ENCODE measurements around the gene AAK1. TPM values are rescaled to one million over a fixed set of nuclear protein-coding genes. Genes with fewer than 3 reads are reported as not detected.
A peak's percentile ranks its signal among the peaks of the same experiment; 100 is the strongest.
"Not testable (repeated sequence)": the region's sequence is repeated elsewhere in the genome, so short reads cannot be mapped to it uniquely, and the experiment has no call there.

Gene AAK1
- total and polyA plus RNA-seq, 4 experiments from 2014 or later: 27.6 to 225 (median 175) TPM

- H3K27me3 ChIP-seq (ENCODE audit: insufficient read depth, low read length); H3K9me3 ChIP-seq (ENCODE audit: control insufficient read depth in 1 of 2, low read length in 2 of 2); H3K9me3 Mint-ChIP-seq; H3K27ac ChIP-seq (ENCODE audit: low read depth, low read length); H3K27ac Mint-ChIP-seq; DNase-seq; H3K36me3 ChIP-seq (ENCODE audit: insufficient read depth, low read length); intact Hi-C loops (cut with micrococcal nuclease); H3K4me1 ChIP-seq (ENCODE audit: insufficient read depth, low read length); H3K36me3 Mint-ChIP-seq; H3K27me3 Mint-ChIP-seq; H3K4me3 ChIP-seq (ENCODE audit: low read length in 2 of 2); H3K4me3 Mint-ChIP-seq: not testable (repeated sequence)
- ChIA-PET POLR2A (ENCODE audit: partially characterized antibody) (interaction anchor here (0.6 to 1.4 kb wide), 2 partner anchors 18 to 21 kb away, joined by 3 to 4 read pairs; no protein-coding TSS in a partner anchor), CTCF (ENCODE audit: partially characterized antibody) (interaction anchor here (0.7 to 1.1 kb wide), 2 partner anchors 25 to 463 kb away, joined by 3 read pairs; no protein-coding TSS in a partner anchor)
- H3K4me1 Mint-ChIP-seq: peaks cover 12 to 20% (median 16%) of the 10 kb centered on the region in 4 donors
Observed at GRCh38 chr2:69662547-69662946, 19.0 kb upstream of the AAK1 start.

DNA sequence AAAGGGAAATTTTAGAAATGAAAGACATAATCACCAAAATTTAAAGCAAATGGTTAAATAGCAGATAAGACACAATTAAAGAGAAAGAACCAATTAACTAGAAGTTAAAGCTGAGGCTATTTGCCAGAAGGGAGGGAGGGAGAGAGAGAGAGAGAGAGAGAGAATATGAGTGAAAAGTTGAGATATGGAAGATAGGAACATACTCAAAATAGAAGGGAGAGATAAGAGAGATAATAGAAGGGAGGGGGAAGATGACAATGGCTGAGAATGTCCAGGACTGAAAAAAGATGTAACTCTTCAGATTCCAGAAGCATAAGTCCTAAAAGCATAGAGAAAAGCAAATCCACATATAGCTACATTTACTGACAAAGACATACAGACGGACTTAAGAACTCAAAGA lies 17.1 kb upstream of the AAK1 start:
- no peak overlapping the region for H3K4me3 ChIP-seq (ENCODE audit: low read length in 2 of 2)
- no peaks in the 10 kb centered on the region for H3K4me1 ChIP-seq (ENCODE audit: insufficient read depth, low read length)
- H3K27me3 Mint-ChIP-seq: no peaks in the 10 kb centered on the region
- H3K4me1 Mint-ChIP-seq: peaks cover 8 to 16% (median 11%) of the 10 kb centered on the region in 4 donors
- peak overlapping the region in 2 of 7 donors; percentile 1 to 25 for H3K27ac Mint-ChIP-seq
- H3K4me3 Mint-ChIP-seq: no peak overlapping the region
- H3K36me3 ChIP-seq (ENCODE audit: insufficient read depth, low read length): no peaks in the 10 kb centered on the region
- H3K27me3 ChIP-seq (ENCODE audit: insufficient read depth, low read length): no peaks in the 10 kb centered on the region
- POLR2A ChIA-PET (ENCODE audit: partially characterized antibody): interaction anchor here (1.6 kb wide), 1 partner anchor 17 kb away, joined by 5 read pairs; the partner anchor contains the start of gene AAK1
- no peak overlapping the region for H3K27ac ChIP-seq (ENCODE audit: low read depth, low read length)
- intact Hi-C loops (cut with micrococcal nuclease): no loop called here
- CTCF ChIA-PET (ENCODE audit: partially characterized antibody): interaction anchor here (0.9 to 1.9 kb wide), 4 partner anchors 12 to 95 kb away, joined by 3 to 9 read pairs (median 4); no protein-coding TSS in a partner anchor
- no peaks in the 10 kb centered on the region for H3K9me3 ChIP-seq (ENCODE audit: control insufficient read depth in 1 of 2, low read length in 2 of 2)
- DNase-seq: no peak
- no peaks in the 10 kb centered on the region for H3K36me3 Mint-ChIP-seq
- H3K9me3 Mint-ChIP-seq: peaks cover 0 to 8% (median 6%) of the 10 kb centered on the region in 8 donors

DNA sequence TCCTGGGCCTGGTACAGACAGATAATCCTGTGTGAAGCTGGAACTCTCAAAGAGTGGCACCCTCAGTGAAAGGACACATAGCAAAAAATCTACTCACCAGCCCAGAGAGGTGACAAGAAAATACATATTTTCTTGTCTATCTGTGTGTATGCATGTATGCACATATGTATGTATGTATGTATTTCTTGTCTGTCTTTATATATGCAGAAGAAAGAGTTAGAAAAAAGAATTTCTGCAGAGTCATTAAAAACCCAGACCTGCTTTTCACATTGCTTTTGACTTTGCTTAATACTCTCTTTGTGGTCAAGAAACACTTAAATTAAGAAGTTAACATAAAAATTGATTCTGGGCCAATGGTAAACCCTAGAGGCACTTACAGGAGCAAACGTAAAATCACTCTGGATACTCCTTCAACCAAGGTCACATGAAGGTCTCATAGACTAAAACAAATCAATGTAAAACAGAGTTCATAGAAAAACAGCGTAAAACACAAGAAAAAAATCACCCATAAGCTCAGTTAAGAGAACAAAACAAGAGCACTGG lies 16.5 kb upstream of the AAK1 start:
- H3K27ac Mint-ChIP-seq: peak overlapping the region in 1 of 7 donors; percentile 1

DNA sequence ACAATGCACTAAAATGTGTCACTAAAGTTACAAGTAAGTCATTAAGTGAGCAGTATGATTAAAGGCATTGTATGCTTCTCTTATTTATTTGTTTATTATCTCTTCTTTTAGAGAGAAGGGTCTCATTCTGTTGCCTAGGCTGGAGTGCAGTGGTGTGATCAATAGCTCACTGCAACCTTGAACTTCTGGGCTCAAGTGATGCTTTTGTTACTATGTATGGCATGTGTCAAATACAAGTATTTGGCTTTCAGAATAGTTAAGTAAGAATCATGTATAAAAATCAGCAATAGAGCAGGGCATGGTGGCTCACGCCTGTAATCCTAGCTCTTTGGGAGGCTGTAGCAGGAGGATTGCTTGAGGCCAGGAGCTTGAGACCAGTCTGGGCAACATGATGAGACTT lies 15.8 kb upstream of the AAK1 start:
- intact Hi-C loops (cut with micrococcal nuclease): no loop called here
- ChIA-PET CTCF (ENCODE audit: partially characterized antibody) (interaction anchor here (1.0 to 1.4 kb wide), 2 partner anchors 14 to 28 kb away, joined by 3 to 4 read pairs; no protein-coding TSS in a partner anchor), POLR2A (ENCODE audit: partially characterized antibody) (interaction anchor here (1.3 to 1.6 kb wide), 3 partner anchors 9 to 32 kb away, joined by 3 to 5 read pairs (median 3); partner anchors contain the start of gene AAK1)
- Mint-ChIP-seq H3K27me3 (no peaks in the 10 kb centered on the region), H3K27ac (peak overlapping the region in 3 of 7 donors; percentile 1 to 28 (median 5)), H3K4me1 (peaks cover 8 to 29% (median 12%) of the 10 kb centered on the region in 4 donors), H3K9me3 (peaks cover 0 to 8% (median 6%) of the 10 kb centered on the region in 8 donors), H3K36me3 (no peaks in the 10 kb centered on the region), H3K4me3 (no peak overlapping the region)
- H3K27me3 ChIP-seq (ENCODE audit: insufficient read depth, low read length): no peaks in the 10 kb centered on the region
- no peak overlapping the region for H3K27ac ChIP-seq (ENCODE audit: low read depth, low read length)
- no peaks in the 10 kb centered on the region for H3K9me3 ChIP-seq (ENCODE audit: control insufficient read depth in 1 of 2, low read length in 2 of 2)
- no peak overlapping the region for H3K4me3 ChIP-seq (ENCODE audit: low read length in 2 of 2)
- no peak for DNase-seq
- H3K4me1 ChIP-seq (ENCODE audit: insufficient read depth, low read length): no peaks in the 10 kb centered on the region
- H3K36me3 ChIP-seq (ENCODE audit: insufficient read depth, low read length): no peaks in the 10 kb centered on the region

More for the DNA sequence above, 16.5 kb upstream of the AAK1 start:
- H3K36me3 Mint-ChIP-seq: no peaks in the 10 kb centered on the region
- H3K4me3 Mint-ChIP-seq: no peak overlapping the region
- no peaks in the 10 kb centered on the region for H3K27me3 Mint-ChIP-seq
- Histone ChIP-seq H3K27me3 (ENCODE audit: insufficient read depth, low read length) (no peaks in the 10 kb centered on the region), H3K4me1 (ENCODE audit: insufficient read depth, low read length) (no peaks in the 10 kb centered on the region), H3K36me3 (ENCODE audit: insufficient read depth, low read length) (no peaks in the 10 kb centered on the region), H3K9me3 (ENCODE audit: control insufficient read depth in 1 of 2, low read length in 2 of 2) (no peaks in the 10 kb centered on the region), H3K4me3 (ENCODE audit: low read length in 2 of 2) (no peak overlapping the region), H3K27ac (ENCODE audit: low read depth, low read length) (no peak overlapping the region)
- CTCF ChIA-PET (ENCODE audit: partially characterized antibody): interaction anchor here (1.4 to 1.9 kb wide), 2 partner anchors 28 to 94 kb away, joined by 3 to 9 read pairs; no protein-coding TSS in a partner anchor
- intact Hi-C loops (cut with micrococcal nuclease): no loop called here
- H3K4me1 Mint-ChIP-seq: peaks cover 8 to 23% (median 12%) of the 10 kb centered on the region in 4 donors
- DNase-seq: no peak
- H3K9me3 Mint-ChIP-seq: peaks cover 0 to 8% (median 6%) of the 10 kb centered on the region in 8 donors
- POLR2A ChIA-PET (ENCODE audit: partially characterized antibody): interaction anchor here (1.3 to 1.6 kb wide), 3 partner anchors 9 to 31 kb away, joined by 3 to 5 read pairs (median 3); partner anchors contain the start of gene AAK1

- peaks cover 56% of the 10 kb centered on the region for H3K4me1 ChIP-seq (ENCODE audit: insufficient read depth, low read length)
- no peaks in the 10 kb centered on the region for H3K27me3 ChIP-seq (ENCODE audit: insufficient read depth, low read length)
- Mint-ChIP-seq H3K9me3 (peaks cover 0 to 4% (median 0%) of the 10 kb centered on the region in 8 donors), H3K4me1 (peaks cover 22 to 70% (median 45%) of the 10 kb centered on the region in 4 donors), H3K27ac (peak overlapping the region in 5 of 7 donors; percentile 26 to 84 (median 60)), H3K36me3 (peaks cover 0 to 2% of the 10 kb centered on the region in 2 donors), H3K4me3 (peak overlapping the region in 5 of 8 donors; percentile 35 to 80 (median 52)), H3K27me3 (no peaks in the 10 kb centered on the region)
- H3K27ac ChIP-seq (ENCODE audit: low read depth, low read length): no peak overlapping the region
- H3K36me3 ChIP-seq (ENCODE audit: insufficient read depth, low read length): no peaks in the 10 kb centered on the region
- no peak for DNase-seq
- ChIA-PET POLR2A (ENCODE audit: partially characterized antibody) (interaction anchor here (0.6 to 4.4 kb wide), 5 partner anchors 8 to 169 kb away, joined by 3 to 56 read pairs (median 3); partner anchors contain the start of gene AAK1), CTCF (ENCODE audit: partially characterized antibody) (interaction anchor here (2.1 to 4.7 kb wide), 2 partner anchors 62 to 87 kb away, joined by 5 to 30 read pairs; no protein-coding TSS in a partner anchor)
- intact Hi-C loops (cut with micrococcal nuclease): no loop called here
- no peak overlapping the region for H3K4me3 ChIP-seq (ENCODE audit: low read length in 2 of 2)
- no peaks in the 10 kb centered on the region for H3K9me3 ChIP-seq (ENCODE audit: control insufficient read depth in 1 of 2, low read length in 2 of 2)
Observed at GRCh38 chr2:69652206-69652605, 8.7 kb upstream of the AAK1 start.

GRCh38 chr2:69647196-69647595 lies 3.7 kb upstream of the AAK1 start:
- not testable (repeated sequence) for H3K27me3 Mint-ChIP-seq; H3K9me3 Mint-ChIP-seq; DNase-seq; H3K27me3 ChIP-seq (ENCODE audit: insufficient read depth, low read length); H3K36me3 ChIP-seq (ENCODE audit: insufficient read depth, low read length); H3K9me3 ChIP-seq (ENCODE audit: control insufficient read depth in 1 of 2, low read length in 2 of 2)
- peak overlapping the region in 1 of 2 donors; percentile 13 for H3K4me3 ChIP-seq (ENCODE audit: low read length in 2 of 2)
- peaks cover 76% of the 10 kb centered on the region for H3K4me1 ChIP-seq (ENCODE audit: insufficient read depth, low read length)
- CTCF ChIA-PET (ENCODE audit: partially characterized antibody): interaction anchor here (1.3 to 7.3 kb wide), 7 partner anchors 34 to 86 kb away, joined by 3 to 95 read pairs (median 11); no protein-coding TSS in a partner anchor
- intact Hi-C loops (cut with micrococcal nuclease): loop anchor here (10.0 kb wide), 1 partner anchor 262 kb away; the partner anchor contains the start of gene GFPT1
- Mint-ChIP-seq H3K27ac (peak overlapping the region; percentile 93 to 99 (median 94)), H3K36me3 (peaks cover 0 to 21% of the 10 kb centered on the region in 2 donors), H3K4me1 (peaks cover 44 to 73% (median 56%) of the 10 kb centered on the region in 4 donors), H3K4me3 (peak overlapping the region in 7 of 8 donors; percentile 41 to 95 (median 87))
- POLR2A ChIA-PET (ENCODE audit: partially characterized antibody): interaction anchor here (0.7 to 9.5 kb wide), 8 partner anchors 19 to 82 kb away, joined by 3 to 217 read pairs (median 40); no protein-coding TSS in a partner anchor
- H3K27ac ChIP-seq (ENCODE audit: low read depth, low read length): peak overlapping the region; percentile 80
